ENCODE results near the gene TTYH2. TPM values are rescaled to one million over a fixed set of nuclear protein-coding genes. Genes with fewer than 3 reads are reported as not detected.

Gene TTYH2
- total and polyA plus RNA-seq, 2 of the 4 experiments (the other 2 are of a cell fraction): 2.3 to 6.8 TPM

- Histone ChIP-seq H3K27me3 (ENCODE audit: control insufficient read depth, insufficient read depth, low read length) (no peaks in the 10 kb centered on the region), H3K4ac (ENCODE audit: low read depth, low read length) (no peak overlapping the region), H4K91ac (ENCODE audit: insufficient read depth, low read depth, low read length) (no peak overlapping the region), H3K23ac (ENCODE audit: low read depth, low read length) (no peak overlapping the region), H2BK20ac (ENCODE audit: low read depth, low read length) (no peak overlapping the region), H3K27ac (ENCODE audit: insufficient read depth, low read length) (no peak overlapping the region), H3K9ac (ENCODE audit: low read depth, low read length) (no peak overlapping the region), H3K79me1 (ENCODE audit: low read depth in 1 of 2, low read length in 2 of 2) (no peaks in the 10 kb centered on the region), H3K36me3 (ENCODE audit: control insufficient read depth, insufficient read depth, low read length) (no peaks in the 10 kb centered on the region), H2AK9ac (replicated peaks; ENCODE audit: low read depth, low read length, poor library complexity) (no peak overlapping the region), H3K56ac (ENCODE audit: extremely low read depth, insufficient read depth, low read length) (no peak overlapping the region), H3K4me3 (ENCODE audit: insufficient read depth, low read depth, low read length) (no peak overlapping the region), H3K14ac (replicated peaks; ENCODE audit: low read depth, low read length) (no peak overlapping the region), H2BK15ac (ENCODE audit: low read depth, low read length) (no peak overlapping the region), H3K18ac (ENCODE audit: low read depth, low read length) (no peak overlapping the region), H4K5ac (ENCODE audit: low read depth, low read length) (no peak overlapping the region), H3K4me1 (ENCODE audit: control insufficient read depth, insufficient read depth, low read length) (no peaks in the 10 kb centered on the region), H4K8ac (ENCODE audit: low read depth in 2 of 2, low read length in 2 of 2) (no peak overlapping the region), H2AK5ac (ENCODE audit: low read depth, low read length) (no peak overlapping the region), H2AFZ (replicated peaks; ENCODE audit: low read length, poor library complexity) (no peak overlapping the region), H3K9me1 (ENCODE audit: insufficient read depth, low read length) (no peaks in the 10 kb centered on the region), H4K20me1 (ENCODE audit: insufficient read depth, low read length) (no peaks in the 10 kb centered on the region), H3K9me3 (ENCODE audit: control insufficient read depth, insufficient read depth, low read length) (no peaks in the 10 kb centered on the region), H3K4me2 (ENCODE audit: low read depth, low read length) (no peak overlapping the region), H2BK120ac (ENCODE audit: low read depth, low read length) (no peak overlapping the region), H2BK5ac (ENCODE audit: low read depth, low read length, poor library complexity, severe bottlenecking) (no peak overlapping the region)
- WGBS, 2 experiments (ENCODE audit: extremely low coverage in 2 of 2, insufficient read length in 1 of 2): no CpG with 5 or more reads among the region's 5 CpGs
- intact Hi-C loops (cut with micrococcal nuclease) (no loop called here), dilution Hi-C loops (cut with HindIII; ENCODE audit: low sequenced_read_pairs, unreplicated experiment) (no loop called here), in situ Hi-C loops (cut with MboI; ENCODE audit: low sequenced_read_pairs) (no loop called here)
- ATAC-seq (ENCODE audit: low read depth) (no peak), DNase-seq (no peak)
- ChIA-PET POLR2A (ENCODE audit: unreplicated experiment) (no interaction called here), CTCF (no interaction called here)
- TF ChIP-seq FOS (IDR thresholded peaks at IDR 0.05; ENCODE audit: low read depth, low read length): no peak
- TF ChIP-seq NFE2L2 (IDR thresholded peaks at IDR 0.05; ENCODE audit: low read depth, low read length): no peak
- no peak for TF ChIP-seq RFX5 (IDR thresholded peaks at IDR 0.05; ENCODE audit: low read depth, low read length)
- no peak for TF ChIP-seq CHD1 (IDR thresholded peaks at IDR 0.05; ENCODE audit: low read depth, low read length)
- TF ChIP-seq CEBPB (IDR thresholded peaks at IDR 0.05; ENCODE audit: low read depth, low read length): no peak
- no peak for TF ChIP-seq ELK1 (IDR thresholded peaks at IDR 0.05; ENCODE audit: borderline replicate concordance, low read depth, low read length)
- TF ChIP-seq SMC3 (IDR thresholded peaks at IDR 0.05; ENCODE audit: low read depth, low read length): no peak
- TF ChIP-seq MAFK (IDR thresholded peaks at IDR 0.05; ENCODE audit: low read depth, low read length): no peak
- no peak for TF ChIP-seq POLR2A (IDR thresholded peaks at IDR 0.05; ENCODE audit: low read depth, low read length)
- no peak for TF ChIP-seq RAD21 (IDR thresholded peaks at IDR 0.05; ENCODE audit: low read length)
- TF ChIP-seq RCOR1 (IDR thresholded peaks at IDR 0.05; ENCODE audit: insufficient replicate concordance, low read length): no peak
- TF ChIP-seq BHLHE40 (IDR thresholded peaks at IDR 0.05; ENCODE audit: low read depth, low read length): no peak
- no peak for TF ChIP-seq MXI1 (IDR thresholded peaks at IDR 0.05; ENCODE audit: borderline replicate concordance, low read depth, low read length)
- no peak for TF ChIP-seq USF2 (IDR thresholded peaks at IDR 0.05; ENCODE audit: low read depth, low read length)
- no TSS peak for BruUV-seq (replicated peaks)
Measured at GRCh38 chr17:74288785-74289184, 75.4 kb downstream of the TTYH2 start.
